Measurements from ENCODE around the gene FOXO3.

The FOXO3 gene

GRCh38 chr6:108597572-108598304 lies 37.0 kb downstream of the FOXO3 start:
- no peak for DNase-seq (ENCODE audit: low read depth)

DNA sequence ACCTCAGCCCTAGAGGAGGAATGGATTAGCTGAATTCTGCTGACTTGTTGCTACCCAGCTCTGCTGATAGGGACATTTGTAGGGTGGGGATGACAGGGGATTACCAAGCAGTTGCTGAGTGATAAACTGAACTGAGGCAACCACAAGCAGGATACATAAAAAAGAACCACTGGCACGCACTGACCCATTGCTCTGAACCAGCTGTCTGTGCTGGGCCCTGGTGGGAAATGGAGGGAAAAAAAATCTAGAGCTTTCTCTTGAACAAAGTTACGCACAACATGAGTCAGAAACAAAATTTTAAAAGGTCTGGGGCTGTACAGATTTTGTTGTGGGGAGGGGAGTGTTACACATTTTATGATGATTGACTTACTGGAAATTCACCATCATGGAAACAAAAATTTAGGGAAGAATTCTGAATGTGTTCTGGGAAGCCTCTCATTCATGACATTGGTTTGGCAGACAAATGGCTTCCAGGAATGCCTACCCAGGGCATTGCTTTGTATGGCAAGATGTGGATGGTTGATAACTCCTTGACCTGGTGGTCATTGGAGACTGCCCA lies 37.7 kb downstream of the FOXO3 start:
- no peak for DNase-seq (ENCODE audit: low read depth)

DNA sequence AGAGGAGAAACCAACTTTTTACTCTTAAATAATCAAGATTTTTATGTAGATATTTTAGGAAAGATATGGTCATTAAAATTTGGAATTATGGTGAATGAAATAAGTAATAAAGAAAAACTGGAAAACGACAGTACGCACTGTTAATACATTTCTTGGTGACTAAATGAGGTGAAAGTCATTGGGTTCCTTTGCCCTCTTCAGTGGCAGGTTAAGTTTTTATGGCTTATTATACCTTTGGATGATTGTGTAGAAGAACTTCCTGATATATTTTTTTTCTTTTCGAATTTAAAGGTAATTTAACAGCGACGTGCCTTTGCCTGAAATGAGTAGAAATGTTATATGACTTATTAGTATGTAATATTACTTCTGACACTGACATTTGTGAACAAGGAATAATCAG lies 43.4 kb downstream of the FOXO3 start:
- DNase-seq (ENCODE audit: low read depth) = no peak

DNA sequence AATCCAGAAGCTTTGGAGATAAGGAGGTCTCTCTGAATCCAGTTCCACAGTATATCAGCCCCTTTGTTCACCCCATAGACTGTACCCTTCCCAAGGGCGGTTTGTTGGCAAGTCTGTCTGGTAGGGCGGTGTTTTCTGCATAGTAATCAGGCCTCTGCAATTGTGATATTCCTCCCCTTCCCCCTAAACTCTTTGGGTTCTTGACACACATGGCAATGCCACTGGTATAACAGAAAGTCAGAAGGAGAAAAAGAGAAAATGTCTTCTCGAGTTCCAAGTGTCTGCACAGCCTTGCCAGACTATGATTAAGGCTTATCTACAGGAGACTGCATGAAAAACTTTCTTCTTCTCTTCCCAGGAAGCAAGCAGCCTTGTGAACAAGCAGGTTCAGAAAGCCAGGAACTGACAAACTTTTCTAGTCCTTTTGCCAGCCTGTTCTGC lies 45.6 kb downstream of the FOXO3 start:
- no peak for DNase-seq (ENCODE audit: low read depth)

- no peak for DNase-seq (ENCODE audit: low read depth)
Measured at GRCh38 chr6:108608453-108609275, 47.9 kb downstream of the FOXO3 start.

DNA sequence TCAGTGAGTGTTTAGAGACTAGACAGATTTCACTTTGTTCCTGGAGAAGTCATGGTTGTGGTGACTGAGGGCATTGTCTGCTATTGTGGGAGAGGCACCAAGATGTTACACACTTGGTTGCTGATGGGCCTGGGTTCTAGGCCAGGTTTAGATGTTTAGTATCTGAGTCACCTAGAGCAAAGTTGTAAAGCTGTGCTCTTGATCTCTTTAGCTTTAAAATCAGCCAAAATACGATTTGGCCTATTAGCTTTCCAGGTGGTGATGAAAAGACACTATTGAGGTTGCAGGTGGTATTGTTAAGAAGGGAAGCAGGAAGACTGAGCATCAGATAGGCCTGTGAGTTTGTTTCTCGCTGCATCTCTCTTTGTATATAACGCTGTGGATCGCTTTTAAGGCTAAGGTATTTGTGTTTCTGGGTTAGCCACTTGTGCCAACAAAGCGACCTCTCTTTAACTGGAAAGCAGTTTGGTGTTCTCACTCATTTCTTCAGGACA lies 48.6 kb downstream of the FOXO3 start:
- DNase-seq (ENCODE audit: low read depth) = no peak

DNA sequence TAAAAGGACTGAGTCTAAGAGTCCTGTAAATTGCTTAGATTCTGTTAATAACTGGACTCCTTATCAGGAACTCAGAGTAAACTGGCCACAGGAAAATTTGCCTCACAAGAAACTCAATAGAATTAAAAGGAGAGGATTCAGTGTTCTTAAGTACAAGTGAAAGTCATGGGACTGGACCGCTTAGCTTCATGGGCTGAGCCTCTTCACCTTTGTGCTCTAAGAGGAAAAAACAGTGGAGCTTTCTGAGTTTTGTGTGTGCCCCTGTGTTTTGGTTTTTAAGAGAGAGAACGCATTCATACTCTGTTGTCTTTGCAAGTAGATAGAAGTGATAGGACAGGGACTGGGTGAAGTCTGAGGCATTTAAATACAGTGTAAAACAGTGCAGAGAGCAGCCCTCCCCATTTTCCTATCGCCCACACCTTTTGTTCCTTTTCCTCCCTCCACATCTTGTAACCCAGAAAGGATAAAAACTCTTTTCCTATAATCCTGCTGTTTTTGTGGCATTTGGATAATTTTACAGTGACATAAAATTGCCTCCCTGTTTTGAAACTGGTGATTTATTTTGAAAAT lies 49.6 kb downstream of the FOXO3 start:
- DNase-seq (ENCODE audit: low read depth) = no peak

- DNase-seq (ENCODE audit: low read depth) = no peak
Measured at GRCh38 chr6:108610957-108611586, 50.4 kb downstream of the FOXO3 start.

GRCh38 chr6:108612852-108613251 lies 52.1 kb downstream of the FOXO3 start:
- no peak for DNase-seq (ENCODE audit: low read depth)

- no peak for DNase-seq (ENCODE audit: low read depth)
Measured at GRCh38 chr6:108616544-108616943, 55.8 kb downstream of the FOXO3 start.

GRCh38 chr6:108616973-108617372 lies 56.3 kb downstream of the FOXO3 start:
- no peak for DNase-seq (ENCODE audit: low read depth)

- DNase-seq (ENCODE audit: low read depth) = no peak
Measured at GRCh38 chr6:108618623-108619152, 58.0 kb downstream of the FOXO3 start.

DNA sequence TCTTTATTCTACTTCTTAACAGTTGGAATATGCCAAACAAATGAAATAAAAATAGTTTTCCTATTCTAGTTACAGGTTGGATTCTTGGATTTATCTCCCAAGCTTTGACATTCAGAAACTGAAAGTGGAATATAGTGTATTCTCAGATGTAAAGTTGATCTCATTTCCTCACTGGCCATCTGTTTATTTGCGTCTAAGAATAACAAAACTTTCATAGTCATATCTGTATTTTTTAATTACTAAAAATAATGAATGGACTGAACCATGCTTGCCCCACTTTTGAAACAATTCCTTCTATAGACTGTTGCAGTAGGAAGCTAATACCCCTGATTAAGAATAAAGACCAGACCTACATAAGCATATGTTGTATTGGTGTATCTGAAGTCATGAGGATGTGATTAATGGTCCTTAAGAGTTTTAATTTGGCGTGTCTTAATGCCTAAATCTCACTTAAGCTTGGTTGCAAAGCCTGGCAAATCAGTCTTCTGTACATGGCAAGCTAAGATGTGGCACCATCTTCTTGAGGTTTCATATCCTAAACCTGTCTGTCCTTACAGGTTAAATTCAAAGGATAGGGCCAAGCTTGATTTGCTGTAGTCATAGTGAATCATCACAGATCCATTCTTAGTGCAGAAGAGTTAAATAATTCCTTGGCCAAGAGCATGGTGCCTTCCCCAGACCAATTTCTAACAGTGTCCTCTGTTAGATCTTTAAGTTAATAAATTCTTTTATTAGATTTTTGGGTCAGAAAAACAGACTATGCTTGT lies 58.9 kb downstream of the FOXO3 start:
- no peak for DNase-seq (ENCODE audit: low read depth)

- no peak for DNase-seq (ENCODE audit: low read depth)
Measured at GRCh38 chr6:108621117-108621516, 60.4 kb downstream of the FOXO3 start.

DNA sequence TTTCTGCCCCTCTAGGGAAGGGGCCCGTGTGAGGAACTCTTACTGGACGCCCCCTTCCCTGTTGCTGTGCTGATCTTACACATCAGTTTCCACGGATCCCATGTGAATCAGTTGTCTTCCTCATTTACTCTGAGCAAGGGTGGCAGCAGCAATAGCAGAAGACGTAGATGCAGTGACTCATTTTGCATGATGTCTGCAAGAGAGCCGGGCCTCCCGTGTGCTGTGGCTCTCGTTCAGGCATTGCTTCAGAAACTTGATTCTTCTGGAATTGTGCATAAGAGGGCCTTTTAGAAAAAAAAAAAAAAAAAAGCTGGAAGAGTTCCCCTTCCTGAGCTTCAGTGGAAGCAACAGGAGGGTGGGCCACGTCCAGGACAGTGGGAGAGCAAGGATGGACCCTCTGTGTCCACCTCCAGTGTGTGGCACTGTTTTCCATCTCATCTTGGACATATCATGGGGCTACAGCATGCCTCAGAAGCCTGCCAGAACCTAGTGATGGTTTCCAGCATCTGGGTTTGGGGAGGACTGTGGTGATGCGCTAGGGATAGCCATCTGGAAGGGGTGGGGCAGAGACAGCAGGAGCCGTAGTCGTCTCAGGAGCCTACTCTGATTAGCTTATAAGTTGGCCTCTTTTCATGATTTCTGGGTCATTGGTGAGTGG lies 62.1 kb downstream of the FOXO3 start:
- DNase-seq (ENCODE audit: low read depth) = no peak

GRCh38 chr6:108623995-108624394 lies 63.3 kb downstream of the FOXO3 start:
- DNase-seq (ENCODE audit: low read depth) = no peak

- DNase-seq (ENCODE audit: low read depth) = no peak
Measured at GRCh38 chr6:108625581-108625980, 64.9 kb downstream of the FOXO3 start.

- DNase-seq (ENCODE audit: low read depth) = no peak
Measured at GRCh38 chr6:108626777-108627176, 66.1 kb downstream of the FOXO3 start.

DNA sequence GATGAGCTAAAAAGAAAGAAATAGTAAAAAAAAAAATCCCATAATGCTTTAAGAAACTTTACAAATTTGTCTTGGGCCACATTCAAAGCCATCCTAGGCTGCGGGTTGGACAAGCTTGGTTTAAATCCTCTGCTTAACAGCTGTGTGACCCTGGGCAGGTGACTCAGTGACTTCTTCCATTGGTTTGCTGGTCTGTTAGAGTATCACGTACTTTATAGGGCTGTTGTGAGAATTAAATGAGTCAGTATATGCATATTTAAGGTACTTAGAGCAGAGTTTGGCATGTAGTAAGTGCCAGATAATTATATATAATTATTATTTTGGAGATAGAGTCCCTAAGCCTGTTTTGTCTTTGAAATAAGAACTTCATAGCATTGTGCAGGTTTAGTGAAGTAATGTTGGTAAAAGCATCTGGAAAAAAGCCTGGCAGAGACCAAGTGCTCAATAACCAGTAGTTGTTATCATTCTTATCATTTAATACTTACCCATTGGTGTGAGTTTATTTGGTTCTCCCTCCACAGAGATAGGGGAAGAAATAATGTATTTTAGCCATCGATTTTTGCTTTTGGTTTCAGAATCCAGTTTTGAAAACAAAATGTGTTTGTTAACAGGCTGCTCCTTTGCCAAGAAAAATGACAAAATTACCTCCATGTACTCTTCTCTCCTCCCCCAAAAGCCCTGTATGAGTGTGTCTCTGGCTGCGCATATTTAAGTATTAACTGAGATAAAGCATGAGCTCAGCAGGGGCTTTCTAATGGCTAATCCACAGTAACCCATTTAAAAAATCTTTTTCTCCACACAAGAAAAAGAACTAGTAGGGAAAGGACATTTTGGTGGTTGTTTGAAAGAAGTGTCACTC lies 67.2 kb downstream of the FOXO3 start:
- no peak for DNase-seq (ENCODE audit: low read depth)

Data from stimulated activated CD8-positive, alpha-beta memory T cell treated with anti-CD3 and anti-CD28 coated beads, Interleukin-4, amount 100 ng/mL, for 24 hours (primary cell).